HG02938 (cell line): Measurements from ENCODE around the gene NCAPG2.

Source experiments
- ATAC-seq: cut with Tn5 transposase; IDR thresholded peaks from one replicate; pipeline ENCODE4 v1.9.1; 2021; ENCODE audit warnings: mild to moderate bottlenecking, moderate library complexity; ENCODE audit not compliant: unreplicated experiment

The NCAPG2 gene

DNA sequence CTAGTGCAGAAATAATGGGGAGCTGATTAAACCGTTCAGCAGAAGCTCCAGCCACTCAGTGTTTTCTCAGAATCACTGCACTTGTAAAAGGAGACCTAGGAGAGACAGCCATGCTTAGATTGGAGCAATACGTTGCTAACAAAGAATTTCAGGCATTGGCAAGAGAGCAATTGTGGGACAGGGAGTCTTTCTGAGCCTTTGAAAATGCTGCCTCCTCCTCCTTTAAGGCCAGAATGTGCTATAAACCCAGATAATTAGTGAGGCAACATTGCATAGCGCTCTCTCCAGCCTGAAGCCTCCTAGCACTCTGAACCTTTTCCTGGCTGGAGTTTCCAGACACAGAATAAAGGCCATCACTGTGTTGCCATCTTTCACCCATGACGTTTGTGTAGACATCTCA, 98.5 kb downstream of the NCAPG2 start:
- no peak for ATAC-seq

DNA sequence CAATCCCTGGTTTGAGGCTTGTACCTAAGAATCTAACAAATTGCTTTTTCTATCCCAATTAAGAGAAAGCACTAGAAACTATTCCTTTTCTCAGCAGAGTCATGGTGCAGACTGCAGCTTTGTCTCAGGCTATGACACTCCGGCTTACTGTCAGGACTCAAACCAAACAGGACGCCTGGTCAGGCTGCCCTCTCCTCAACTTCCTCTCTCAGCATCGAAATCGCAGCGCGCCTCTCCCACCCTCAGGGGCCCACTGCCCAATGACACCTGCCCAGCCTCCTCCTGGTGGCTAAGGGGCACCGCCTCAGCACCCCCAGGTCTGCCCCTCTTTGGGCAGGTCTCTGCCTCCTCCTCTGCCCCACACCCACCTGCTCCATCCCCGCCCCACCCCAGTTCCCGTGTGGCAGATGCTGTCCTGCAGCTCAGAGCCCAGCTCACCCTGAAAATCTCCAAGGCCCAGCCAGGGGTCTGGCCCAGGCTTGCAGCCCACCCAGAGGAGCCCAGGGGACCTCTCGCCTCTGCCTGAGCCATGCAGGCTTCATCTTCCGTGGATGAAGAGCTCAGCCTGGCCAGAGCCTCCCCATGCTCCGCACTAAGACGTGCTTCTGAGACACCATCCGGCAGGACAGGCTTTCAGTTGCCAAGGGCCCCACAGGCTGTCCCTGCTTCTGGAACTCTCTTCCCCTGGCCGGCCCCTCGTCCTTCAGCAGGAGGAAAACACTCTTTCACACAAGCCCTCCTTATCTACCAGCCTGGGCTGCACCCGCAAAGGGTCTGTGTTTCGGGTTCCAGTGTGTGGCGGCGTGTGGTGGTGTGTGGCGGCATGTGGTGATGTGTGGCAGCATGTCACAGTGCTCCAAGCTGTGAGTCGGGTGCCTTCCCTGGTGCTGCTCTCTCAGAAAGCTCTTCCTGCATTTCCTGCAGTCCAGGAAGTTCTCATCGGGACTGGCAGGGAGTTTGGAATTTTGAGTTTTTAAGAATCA, 100.5 kb downstream of the NCAPG2 start:
- no peak for ATAC-seq

DNA sequence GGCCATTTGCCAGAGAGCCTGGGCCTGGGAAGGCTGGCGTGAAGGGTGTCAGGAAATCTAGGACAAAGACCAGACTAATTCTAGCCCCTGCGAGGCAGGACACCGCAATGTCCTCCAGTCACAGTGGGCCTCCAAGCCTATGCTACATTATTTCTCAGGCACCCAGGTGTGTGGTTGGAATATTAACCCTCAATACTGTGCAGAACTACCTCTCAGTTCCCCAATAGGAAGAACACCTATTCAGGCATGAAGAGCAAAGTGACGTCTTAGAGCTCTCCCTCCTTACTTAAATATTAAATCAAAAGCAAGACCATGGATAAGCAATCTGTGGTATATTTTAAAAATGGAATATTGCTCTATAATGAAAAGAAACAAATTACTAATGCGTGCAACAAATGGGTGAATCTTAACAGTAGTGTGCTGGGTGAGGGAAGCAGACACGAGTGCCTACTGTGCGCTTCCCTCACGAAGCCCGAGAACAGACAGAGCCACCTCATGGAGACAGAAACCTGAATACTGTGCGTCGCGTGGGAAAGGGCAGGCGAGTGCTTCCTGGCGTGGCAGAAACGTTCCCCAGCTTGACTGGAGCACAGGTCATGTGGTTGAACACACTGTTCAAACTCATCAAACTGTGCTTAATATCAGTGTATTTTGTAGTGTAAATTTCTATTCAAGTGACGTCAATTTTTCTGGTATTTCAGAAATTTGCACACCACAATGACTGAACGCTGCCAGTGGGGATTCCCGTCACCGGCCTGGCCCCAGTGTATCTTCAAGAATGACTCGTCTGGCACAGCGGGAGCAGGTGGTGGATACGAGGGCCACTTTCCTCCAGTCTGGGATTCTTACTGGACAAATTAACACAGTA, 101.5 kb downstream of the NCAPG2 start:
- ATAC-seq = no peak

DNA sequence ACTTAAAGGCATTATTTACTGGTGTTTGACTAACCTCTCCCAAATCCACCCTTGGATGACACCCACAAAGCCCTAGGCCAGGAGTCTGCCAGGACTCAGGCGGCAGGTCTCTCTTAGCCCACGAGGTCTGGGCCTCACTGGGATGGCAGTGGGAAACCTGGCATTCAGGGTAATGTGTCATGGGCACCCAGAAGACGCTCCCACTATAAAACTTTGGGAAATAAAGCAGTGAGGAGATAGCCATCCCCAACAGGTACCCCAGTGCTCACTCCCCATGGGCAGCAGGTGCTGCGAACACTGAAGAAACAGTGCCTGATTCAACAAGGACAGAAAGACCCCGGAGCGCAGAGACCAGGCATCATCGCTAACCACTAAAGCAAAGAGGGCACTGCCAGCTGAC, 102.6 kb downstream of the NCAPG2 start:
- no peak for ATAC-seq

DNA sequence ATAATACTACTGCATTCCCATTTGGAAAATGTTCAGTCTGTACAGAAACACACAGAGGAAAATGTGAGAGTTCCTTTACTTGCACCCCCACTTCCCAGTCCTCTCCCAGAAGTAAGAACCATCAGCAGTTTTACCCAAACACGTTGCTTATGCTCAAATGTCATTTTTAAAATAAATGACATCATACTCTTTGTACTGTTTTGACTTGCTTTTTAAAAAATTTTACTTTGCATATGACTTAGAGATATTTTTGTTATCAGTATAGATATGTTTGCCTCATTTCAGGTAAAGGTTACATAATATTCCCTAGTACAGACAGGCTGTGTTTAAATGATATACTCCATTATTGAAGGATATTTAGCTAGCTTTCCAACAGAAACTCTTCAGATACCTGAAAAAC, 103.5 kb downstream of the NCAPG2 start:
- no peak for ATAC-seq

DNA sequence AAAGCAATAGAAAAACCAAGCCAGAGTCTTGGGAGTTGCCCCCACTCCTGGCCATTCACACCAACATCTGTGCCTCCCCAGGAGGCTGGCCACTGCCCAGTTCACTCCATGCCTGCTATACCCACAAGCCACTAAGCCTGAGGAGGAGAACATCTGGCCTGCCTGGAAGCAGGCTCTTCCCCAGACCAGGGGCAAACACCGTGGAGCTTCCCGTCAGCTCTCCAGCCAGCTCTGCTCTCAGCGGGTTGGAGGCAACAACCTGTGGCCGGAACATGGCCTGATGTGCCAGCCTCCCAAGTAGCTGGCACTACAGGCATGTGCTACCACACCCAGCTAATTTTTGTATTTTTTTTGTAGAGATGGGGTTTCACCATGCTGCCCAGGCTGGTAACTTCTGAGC, 107.9 kb downstream of the NCAPG2 start:
- ATAC-seq = no peak

DNA sequence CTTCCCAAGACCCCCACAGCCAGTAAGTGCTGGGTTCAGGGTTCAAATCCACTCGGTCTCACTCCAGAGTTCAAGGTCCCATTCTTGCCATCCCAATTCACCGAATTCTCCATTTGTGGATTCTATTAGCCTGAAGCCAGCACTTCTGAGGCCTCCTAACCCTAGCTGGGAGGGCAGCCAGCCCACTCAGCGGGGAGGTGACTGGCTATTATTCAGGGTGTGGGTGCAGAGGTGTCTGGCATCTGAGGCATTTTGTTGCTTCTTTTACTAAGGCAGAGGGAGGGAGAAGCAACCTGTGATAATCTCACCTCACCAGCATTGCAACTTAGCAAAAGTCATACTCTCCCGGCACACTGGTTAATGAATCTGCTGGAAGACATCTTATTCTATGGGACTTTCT, 108.3 kb downstream of the NCAPG2 start:
- ATAC-seq = no peak

DNA sequence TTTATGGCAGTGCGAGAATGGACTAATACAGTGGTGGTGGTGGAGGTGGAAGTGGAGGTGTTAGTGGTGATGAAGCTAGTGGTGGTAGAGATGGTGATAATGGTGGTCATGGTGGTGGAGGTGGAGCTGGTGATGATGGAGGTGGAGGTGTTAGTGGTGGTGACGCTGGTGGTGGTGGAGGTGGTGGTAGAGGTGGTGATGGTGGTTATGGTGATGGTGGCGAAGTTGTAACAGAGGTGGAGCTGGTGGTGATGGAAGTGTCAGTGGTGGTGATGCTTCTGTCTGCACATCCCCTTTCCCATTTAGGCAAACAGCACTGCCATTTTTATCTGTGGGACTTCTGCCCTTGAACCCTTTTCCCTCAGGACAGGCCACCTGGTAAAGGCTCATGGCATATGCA, 109.5 kb downstream of the NCAPG2 start:
- no peak for ATAC-seq

DNA sequence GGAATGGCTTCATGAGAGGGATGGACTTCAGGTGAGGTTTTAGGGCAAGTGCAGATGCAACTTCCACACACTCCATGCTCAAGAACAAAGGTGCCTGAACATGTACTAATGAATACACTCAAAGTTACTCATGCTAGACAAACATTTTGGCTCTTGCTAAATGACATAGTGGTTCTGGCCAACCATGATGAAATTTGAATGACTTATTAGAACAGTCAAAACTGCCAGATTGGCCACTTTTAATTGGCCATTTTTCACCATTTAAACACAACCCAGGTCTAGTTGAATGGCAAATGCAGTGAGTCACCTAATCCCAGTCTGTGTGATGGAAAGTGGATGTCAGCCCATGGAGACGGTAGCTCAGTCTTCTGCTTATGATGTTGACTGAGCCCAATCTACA, 112.1 kb downstream of the NCAPG2 start:
- ATAC-seq = no peak

DNA sequence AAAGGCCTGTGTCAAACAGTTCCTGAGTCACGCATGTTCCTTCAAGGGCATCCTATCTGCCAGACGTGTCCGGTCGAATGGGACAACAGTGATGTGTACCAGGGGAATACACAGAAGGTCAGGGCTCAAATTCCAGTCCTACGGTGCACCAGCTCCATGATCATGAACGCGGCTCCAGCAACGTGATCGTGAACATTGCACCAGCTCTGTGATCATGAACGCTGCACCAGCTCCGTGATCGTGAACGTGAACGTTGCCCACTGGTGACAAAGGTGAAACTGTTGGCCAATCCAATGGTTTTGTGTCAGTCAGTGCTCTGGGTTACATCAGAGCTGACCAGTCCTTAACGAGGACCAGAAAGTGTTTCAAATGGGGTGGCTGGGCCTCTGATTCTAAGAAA, 112.7 kb downstream of the NCAPG2 start:
- no peak for ATAC-seq

DNA sequence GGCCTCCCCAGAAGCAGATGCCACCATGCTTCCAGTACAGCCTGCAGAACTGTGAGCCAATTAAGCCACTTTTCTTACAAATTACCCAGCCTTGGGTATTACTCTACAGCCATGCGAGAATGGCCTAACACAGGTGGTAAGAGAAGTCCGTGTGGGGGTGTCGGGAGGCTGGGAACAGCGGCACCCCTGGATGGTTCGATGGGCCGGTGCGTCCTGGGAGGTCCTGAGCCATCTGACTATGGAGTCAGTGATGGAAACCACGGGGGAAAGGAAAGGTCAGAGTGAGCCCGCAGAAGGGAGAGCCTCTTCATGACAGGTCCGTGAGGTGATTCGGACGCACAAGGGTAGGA, 114.4 kb downstream of the NCAPG2 start:
- ATAC-seq = no peak

DNA sequence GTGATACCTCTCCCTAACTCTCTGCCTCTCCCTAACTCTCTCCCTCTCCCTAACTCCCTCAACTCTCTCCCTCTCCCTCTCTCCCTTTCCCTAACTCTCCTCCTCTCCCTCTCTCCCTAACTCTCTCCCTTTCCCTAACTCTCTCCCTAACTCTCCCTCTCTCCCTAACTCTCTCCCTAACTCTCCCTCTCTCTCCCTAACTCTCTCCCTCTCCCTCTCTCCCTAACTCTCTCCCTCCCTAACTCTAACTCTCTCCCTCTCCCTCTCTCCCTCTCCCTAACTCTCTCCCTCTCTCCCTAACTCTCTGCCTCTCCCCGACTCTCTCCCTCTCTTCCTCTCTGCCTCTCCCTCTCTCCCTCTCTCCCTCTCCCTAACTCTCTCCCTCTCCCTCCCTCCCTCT, 115.0 kb downstream of the NCAPG2 start:
- ATAC-seq = no peak

DNA sequence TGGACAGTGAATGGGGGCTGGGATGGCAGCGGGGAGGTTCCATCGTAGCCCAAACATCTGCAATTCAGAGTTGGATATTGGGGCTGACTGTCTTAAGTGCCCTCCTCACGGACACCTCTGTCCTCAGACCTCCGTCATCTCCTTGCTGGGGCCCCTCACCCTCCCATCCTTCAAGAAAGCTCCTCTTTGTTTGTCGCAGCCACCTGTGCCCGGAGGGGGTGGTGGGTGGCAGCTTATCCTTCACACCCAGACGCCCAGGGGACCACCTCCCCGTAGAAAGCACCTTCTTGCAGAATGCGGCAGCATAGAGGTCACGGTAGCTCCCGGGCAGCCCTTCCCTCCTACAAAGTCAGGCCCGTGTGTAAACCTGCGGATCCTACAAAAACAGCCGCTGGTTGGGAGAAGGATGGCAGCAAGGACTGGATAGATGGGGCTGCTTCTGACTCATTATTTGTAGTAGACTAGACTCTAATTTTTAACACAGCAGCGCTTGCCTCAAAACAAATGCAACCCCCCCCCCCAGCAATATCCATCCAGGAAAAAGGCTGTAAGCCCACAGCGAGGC, 115.6 kb downstream of the NCAPG2 start:
- ATAC-seq = no peak

DNA sequence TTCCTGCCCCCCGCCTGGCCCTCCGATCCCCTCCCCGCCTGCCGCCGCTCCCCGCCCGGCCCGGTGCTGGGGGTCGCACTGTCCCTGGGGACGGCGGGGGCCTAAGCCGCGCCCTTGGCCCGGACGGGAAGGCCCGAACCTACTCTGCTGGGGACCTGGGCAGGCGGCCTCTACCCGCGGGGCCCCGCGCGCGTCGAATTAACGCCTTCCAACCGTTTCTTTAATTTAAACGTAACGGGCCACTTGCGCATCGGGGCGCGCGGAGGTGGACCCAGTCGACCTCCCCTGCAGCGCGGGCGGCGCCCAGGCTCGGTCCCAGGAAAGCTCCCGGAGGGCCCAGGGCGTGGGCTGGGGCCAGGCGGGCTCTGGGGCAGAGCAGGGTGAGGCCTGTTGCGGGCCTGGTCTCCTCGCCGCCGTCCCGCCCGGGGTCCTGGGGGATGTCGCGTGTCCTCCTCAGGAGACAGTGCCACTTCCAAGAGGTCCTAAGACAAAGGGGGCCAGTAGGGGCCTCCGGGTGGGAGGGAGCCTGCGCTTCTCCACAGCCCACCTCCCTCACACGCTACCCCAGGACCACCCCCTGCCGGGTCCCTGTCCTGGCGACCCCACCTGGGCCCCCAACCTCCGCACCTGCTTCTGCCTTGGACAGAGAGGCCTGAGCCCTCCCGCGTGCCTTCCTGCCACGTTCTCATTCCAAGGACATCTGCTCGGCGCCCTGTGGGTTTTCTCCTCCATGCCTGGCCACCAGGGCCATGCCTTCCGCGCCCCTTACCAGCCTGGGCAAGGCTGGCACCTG, 116.3 kb downstream of the NCAPG2 start:
- ATAC-seq = no peak

DNA sequence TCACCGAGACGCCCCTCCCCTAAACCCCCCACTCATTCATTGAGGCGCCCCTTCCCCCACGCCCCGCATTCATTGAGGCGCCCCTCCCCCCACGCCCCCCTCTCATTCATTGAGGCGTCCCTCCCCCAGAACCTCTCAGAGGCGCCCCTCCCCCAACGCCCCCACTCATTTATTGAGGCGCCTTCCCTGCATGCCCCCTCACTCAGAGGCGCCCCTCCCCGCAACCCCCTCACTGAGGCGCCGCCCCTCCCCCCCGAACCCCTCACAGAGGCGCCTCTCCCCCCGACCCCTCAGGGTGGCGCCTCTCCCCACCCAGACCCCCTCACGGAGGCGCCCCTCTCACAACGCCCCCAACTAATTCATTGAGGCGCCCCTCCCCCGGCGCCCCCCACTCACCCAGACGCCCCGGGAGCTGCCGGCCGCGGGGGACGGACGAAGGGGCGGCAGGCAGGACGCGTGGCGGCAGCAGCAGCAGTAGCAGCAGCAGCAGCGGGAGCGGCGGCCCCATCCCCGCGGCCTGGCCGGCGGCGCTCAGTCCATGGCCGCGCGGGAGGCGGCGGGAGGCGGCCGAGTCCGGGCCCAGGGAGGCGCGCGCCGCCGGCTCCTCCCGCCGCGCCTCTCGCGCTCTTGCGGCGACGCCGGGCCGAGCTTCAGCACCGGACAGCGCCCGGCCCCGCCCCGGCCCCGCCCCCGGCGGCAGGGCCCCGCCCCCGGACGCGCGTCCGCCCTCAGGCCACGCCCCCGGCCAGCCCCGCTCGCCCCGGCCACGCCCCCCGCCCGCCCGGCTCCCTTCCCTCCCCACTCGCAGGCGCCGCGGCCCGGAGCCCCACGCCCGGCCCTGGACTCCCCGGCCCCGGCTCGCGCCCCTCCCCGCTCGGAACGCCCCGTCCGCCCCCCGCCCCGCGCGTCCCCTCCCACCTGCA, 117.2 kb downstream of the NCAPG2 start, which contains the start of gene PTPRN2:
PTPRN2 (minus strand) TSS at position 662 of the 923 bp plus-strand sequence.
- no peak for ATAC-seq

DNA sequence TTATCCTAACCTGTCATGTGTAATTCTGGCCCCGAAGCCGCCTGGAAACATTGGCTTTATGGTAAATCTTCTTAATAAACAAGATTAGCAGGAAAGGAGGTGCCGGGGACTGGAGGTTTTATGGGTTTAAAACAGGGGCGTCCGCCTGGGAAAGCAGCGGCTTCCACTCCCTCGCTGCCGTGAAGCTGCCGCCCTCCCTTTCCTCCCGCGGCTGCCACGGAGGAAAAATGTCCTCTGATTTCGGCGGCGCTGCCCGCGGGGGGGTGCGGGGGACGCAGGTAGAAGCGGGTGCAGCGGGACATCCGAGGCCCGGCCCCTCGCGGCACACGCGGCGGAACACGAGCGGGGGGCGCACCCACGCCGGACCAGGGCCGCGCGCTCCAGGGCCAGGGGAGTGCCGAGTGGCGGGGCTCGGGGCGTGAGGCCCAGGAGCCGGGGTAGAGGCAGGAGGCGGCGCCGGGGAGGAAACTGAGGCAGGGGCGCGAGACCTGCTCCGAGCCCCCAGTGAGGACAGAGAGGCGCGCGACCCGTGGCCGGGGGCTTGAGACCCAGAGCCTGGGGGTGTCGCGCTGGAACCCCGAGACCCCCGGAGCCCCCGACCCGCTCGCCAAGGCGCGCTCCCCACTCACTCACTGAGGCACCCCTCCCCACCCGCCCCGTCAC, 118.0 kb downstream of the NCAPG2 start:
- ATAC-seq = no peak

DNA sequence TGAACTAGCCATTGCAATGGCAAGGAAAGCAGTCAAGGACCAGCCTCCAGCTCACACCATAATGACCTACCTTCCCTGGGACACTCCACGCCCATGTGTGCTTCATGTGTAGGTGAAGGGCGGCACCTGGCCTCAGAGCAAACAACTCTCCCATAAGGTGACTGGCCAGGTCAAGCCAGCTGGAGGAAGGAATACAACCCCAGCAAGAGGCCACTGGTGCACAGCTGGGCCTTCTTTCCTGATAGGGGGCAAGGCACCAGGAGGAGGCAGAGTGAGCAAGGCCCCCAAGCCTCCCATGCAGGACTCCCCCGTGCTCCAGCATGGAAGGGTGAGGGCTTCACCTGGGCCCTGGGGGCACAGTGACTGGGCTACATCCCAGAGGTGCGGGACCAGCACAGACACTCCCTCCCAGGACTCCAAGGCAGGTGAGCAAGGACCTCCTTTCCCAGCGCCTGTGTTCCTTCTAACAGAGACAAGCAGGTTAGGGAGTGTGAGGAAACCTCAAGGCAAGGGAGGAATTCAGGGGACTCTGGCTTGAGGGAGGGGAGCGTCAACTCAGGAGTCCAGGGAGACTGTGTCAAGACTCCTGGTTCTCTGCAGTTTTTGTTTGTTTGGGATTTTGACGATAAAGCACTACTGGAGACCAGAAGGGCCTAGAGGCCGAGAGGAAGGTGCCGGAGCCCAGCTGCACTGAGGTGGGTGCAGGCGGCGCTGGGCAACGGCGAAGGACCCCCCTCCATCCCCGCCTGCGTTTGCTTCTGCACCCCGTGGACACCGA, 118.7 kb downstream of the NCAPG2 start:
- no peak for ATAC-seq

DNA sequence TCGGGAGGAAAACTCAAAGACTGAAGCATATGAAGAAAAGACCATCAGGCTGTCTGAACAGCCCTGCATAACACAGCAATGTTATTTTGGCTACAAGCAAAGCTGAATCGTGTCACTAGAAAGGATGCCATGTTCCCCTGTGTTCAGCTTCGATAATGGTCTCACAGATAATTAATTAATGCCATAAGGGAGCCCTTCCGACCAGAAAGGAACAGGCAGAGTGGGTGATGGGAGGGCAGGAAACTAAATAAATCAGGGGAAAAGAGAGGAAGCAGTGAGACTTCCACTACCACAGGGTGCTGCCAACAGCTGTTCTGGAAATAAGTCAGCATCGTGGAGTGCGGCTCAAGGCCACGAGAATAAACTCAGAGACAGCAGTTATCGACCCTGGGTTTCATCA, 120.2 kb downstream of the NCAPG2 start:
- no peak for ATAC-seq
